VCaP (cell line): Measurements from ENCODE around the gene PRR29.

Experiments used
- H3K27ac ChIP-seq: fragments of 450-650 bp; 2 replicates; pipeline ENCODE4 v1.5.1; 2017
- TF ChIP-seq, protein P1 (sequence below): fragments of 450-650 bp; conservative IDR thresholded peaks from 2 replicates; pipeline ENCODE4 v1.5.1; 2017; ENCODE audit warnings: mild to moderate bottlenecking, moderate library complexity

The PRR29 gene

DNA sequence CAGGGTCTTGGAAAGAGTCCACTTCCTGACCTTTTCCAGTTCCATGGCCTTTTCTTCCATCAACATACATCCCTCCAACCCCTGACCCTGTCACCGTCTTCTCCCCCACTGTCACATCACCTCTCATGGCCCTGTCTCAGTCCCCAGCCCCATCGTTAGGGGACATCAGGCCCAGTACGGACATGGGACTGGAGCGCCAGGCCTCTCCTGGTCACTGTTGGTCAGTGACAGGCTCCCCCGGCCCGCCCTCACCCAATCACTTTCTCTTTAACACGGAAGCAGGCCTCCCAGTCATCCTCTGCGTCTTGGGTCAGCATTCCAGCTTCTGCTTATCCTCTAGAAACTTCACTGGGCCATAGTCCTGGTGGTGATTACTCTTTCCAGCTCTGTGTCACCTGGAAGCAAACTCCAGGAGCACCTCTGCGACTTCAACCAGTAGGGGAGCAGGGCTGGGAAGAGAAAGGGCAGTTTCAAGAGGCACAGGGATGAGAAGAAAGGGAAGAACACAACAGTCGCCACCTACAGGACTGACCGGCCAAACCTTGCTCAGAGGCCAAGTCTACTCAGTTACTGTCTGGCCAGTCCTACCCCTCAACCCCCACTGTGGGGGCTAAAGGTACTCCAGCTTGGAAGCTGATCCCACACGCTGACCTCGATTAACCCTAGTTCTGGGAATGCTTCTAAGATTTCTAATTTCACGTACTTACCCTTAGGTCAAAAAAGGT is 38.2 kb downstream of the PRR29 start:
- TF ChIP-seq, protein P1, sequence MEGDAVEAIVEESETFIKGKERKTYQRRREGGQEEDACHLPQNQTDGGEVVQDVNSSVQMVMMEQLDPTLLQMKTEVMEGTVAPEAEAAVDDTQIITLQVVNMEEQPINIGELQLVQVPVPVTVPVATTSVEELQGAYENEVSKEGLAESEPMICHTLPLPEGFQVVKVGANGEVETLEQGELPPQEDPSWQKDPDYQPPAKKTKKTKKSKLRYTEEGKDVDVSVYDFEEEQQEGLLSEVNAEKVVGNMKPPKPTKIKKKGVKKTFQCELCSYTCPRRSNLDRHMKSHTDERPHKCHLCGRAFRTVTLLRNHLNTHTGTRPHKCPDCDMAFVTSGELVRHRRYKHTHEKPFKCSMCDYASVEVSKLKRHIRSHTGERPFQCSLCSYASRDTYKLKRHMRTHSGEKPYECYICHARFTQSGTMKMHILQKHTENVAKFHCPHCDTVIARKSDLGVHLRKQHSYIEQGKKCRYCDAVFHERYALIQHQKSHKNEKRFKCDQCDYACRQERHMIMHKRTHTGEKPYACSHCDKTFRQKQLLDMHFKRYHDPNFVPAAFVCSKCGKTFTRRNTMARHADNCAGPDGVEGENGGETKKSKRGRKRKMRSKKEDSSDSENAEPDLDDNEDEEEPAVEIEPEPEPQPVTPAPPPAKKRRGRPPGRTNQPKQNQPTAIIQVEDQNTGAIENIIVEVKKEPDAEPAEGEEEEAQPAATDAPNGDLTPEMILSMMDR, result no peak
- no peak overlapping the region for H3K27ac ChIP-seq

DNA sequence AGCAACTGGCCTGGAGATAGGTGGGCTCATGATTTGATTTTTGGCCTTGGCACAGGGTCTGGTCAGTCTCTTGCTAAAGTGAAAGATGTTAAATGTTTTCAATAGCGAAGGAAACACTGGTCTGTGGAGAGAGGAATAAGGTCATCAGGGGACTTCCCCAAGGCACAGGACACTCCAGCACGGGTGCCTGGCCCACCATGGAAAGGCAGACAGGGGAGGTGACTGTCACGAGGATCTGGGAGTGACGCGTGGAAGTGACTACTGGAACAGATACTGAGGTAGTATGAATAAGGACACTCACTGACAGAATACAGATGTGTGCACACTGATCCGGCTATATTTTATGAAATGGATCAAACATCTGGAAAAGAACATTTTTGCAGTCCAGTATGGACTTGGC is 39.0 kb downstream of the PRR29 start:
- TF ChIP-seq, protein P1, result no peak
- no peak overlapping the region for H3K27ac ChIP-seq

DNA sequence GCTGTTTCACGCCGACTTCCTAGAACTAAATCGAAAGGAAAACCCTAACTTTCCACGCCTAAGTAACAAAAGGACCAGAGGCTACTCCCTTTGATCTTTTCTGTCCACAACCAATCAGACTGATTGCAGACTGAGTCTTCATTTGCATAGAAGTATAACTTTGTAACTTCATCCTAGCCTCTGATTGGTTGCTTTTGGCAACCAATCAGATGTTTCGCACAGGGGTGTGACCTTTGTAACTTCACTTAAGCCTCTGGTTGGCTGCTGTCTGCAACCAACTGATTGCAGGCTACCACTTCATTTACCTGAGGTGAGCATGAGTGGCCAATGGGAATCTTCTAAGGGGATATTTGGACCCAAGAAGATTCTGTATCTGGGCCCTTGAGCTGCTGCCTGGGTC is 39.7 kb downstream of the PRR29 start:
- no peak overlapping the region for H3K27ac ChIP-seq
- TF ChIP-seq, protein P1, result no peak

DNA sequence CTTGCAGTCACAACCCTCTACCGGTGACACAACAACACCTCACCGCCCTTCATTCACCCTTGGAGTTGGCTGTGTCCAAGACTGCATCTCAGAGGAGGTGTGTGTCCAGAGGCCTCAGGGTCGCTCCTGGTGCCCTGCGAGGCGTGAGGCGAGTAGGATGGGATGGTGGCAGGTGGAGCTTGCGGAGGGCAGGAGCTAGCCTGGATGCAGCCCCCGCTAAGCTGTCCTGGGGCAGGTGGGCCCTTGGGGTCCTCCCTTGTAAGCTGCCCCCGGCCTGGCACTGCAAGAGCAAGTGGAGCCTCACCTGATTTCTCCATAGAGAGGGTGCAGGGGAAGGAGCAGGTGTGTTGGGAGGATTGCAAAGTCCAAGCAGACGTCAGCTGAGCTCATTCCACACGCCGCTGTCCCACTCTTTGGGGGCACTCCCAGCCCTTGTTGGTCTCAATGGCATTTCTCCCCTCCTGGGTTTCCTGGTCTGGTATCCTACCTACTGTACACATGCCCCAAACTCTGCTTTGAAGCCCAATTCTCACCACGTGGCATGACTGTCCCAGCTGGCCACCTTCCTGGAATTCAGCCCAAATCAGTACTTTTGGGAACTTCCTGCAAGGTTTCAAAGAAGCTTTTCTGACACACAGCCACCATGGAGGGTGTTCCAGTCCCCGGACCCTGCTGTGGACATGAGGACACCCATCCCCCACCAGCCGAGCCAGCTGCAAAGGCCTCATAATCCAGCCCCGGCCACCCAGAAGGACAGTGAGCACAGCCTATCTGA is 40.4 kb downstream of the PRR29 start:
- TF ChIP-seq, protein P1, result no peak
- no peak overlapping the region for H3K27ac ChIP-seq

GRCh38 chr17:64039106-64039400 is 40.9 kb downstream of the PRR29 start:
- TF ChIP-seq, protein P1, result no peak
- no peak overlapping the region for H3K27ac ChIP-seq

DNA sequence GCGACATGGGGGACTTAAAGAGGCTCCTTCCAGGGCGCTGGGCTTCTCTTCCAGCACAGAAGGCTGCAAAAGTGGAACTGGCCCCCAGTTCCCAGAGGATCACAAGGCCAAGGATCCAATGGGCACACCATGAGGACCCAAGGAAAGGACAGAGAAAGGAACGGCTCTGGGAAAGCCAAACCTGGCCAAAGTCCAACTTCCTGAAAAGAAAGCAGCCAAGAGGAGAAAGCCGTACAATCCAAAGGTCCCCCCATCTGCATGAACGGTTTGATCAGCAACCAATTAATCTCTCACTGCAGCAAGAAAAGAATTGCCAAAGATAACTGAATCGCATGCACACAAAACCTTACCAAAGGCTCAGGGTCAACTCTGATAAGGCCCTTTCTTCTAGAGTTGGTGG is 42.1 kb downstream of the PRR29 start:
- H3K27ac ChIP-seq, result no peak overlapping the region
- TF ChIP-seq, protein P1, result no peak

- TF ChIP-seq, protein P1, result no peak
- H3K27ac ChIP-seq, result no peak overlapping the region
Measured at GRCh38 chr17:64041912-64042311, 43.8 kb downstream of the PRR29 start.
